C4-2B (cell line): ENCODE data around the gene TRIM66.

Experiments
- CTCF ChIP-seq: fragments of 450-650 bp; conservative IDR thresholded peaks from 2 replicates; pipeline ENCODE4 v1.5.1; 2017; ENCODE audit warnings: mild to moderate bottlenecking
- ZFX ChIP-seq: fragments of 450-650 bp; IDR thresholded peaks from 2 replicates; pipeline ENCODE4 v1.6.1; 2017

DNA sequence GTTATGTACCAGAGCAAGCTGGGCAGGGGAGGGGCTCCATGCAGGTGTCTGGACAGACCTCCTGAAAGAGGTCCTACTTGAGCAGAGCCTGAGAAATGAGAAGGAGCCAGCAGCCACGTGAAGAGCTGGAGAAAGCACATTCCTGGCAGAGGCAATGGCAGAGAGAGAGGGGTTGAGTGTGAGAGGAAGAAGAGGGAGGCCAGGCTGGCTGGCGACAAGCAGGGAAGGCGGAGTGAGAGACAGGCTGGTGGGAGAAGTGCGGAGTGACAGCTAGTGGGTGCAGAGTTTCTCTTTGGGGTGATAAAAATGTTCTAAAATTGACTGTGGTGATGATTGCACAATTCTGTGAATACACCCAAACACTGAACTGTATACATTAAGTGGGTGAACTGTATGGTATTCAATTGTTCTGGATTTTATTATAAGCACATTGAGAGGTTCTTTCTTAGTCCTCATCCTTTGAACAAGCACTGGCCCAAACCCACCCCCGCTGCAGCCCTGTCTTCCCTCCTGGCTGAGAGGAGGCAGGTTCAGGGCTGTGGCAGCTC, 29.5 kb upstream of the TRIM66 start:
- TF ChIP-seq CTCF (no peak), ZFX (no peak)
